PC-9 (cell line): Measurements from ENCODE around the gene UPK2.

Experiments
- CTCF ChIP-seq: fragments of 200-600 bp; sonication (generic); conservative IDR thresholded peaks from 2 replicates; pipeline ENCODE4 v1.6.1; 2017; ENCODE audit warnings: mixed run types, antibody characterized with exemption, mild to moderate bottlenecking, moderate library complexity
- EZH2 ChIP-seq: fragments of 200-600 bp; sonication (generic); IDR thresholded peaks from 2 replicates; pipeline ENCODE4 v1.8.0; 2017; ENCODE audit warnings: antibody characterized with exemption, low read depth

- TF ChIP-seq CTCF (no peak), EZH2 (no peak)
Measured at GRCh38 chr11:118927554-118928100, 28.5 kb upstream of the UPK2 start.
